Choroid plexus epithelial cell (primary cell): ENCODE results near the gene PPFIA3.

Source experiments
- DNase-seq: peaks from one replicate; pipeline ENCODE4 v3.0.0-alpha.2; 2010; ENCODE audit warnings: low read depth
- H3K4me3 ChIP-seq: 2 replicates; pipeline ENCODE4 v1.5.1; 2011; ENCODE audit warnings: low read depth, mild to moderate bottlenecking, control low read depth, low read length, moderate library complexity
- TF ChIP-seq, protein P1 (sequence below): conservative IDR thresholded peaks from 2 replicates; pipeline ENCODE4 v1.5.1; 2011; ENCODE audit warnings: low read depth, mild to moderate bottlenecking, control low read depth, inconsistent platforms, low read length, moderate library complexity

Gene PPFIA3

DNA sequence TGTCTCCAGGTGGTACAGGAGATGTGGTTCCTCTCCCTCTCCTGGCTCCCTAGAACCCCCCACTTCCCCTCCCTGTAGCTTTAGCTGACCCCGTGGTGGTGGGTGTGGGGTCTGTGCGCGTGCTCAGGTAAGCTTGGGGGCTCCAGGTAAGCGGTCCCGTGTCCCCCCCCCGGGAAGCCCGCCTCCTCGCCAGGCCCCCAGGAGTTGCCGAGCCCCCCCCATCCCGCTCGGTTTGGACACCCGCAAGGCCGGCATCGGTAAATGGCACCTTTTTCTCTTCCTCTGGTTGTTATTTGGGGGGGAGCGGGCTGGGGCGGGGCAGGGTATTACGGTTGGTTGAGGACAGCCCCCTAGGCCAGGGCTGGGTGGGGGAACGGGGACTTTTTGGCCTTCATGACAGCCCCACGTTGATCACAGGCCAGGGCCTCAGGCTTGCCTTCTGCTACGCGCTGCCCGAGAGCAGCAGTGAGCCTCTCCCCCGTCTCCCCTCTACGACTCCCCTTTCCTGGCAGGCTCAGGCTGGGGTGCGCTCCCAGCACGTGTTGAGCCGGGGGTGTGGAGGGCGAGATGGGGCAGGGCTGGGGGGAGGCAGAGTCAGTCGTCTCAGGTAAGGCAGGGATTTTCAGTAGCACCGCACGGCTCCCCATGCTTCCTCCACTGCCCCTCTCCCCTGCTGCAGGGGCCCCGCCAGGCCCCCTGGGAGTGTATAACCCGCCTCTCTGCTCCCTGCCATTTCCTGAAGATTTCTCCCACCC is 15.8 kb upstream of the PPFIA3 start:
- TF ChIP-seq, protein P1, sequence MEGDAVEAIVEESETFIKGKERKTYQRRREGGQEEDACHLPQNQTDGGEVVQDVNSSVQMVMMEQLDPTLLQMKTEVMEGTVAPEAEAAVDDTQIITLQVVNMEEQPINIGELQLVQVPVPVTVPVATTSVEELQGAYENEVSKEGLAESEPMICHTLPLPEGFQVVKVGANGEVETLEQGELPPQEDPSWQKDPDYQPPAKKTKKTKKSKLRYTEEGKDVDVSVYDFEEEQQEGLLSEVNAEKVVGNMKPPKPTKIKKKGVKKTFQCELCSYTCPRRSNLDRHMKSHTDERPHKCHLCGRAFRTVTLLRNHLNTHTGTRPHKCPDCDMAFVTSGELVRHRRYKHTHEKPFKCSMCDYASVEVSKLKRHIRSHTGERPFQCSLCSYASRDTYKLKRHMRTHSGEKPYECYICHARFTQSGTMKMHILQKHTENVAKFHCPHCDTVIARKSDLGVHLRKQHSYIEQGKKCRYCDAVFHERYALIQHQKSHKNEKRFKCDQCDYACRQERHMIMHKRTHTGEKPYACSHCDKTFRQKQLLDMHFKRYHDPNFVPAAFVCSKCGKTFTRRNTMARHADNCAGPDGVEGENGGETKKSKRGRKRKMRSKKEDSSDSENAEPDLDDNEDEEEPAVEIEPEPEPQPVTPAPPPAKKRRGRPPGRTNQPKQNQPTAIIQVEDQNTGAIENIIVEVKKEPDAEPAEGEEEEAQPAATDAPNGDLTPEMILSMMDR: no peak
- H3K4me3 ChIP-seq: no peak overlapping the region
- DNase-seq: no peak

DNA sequence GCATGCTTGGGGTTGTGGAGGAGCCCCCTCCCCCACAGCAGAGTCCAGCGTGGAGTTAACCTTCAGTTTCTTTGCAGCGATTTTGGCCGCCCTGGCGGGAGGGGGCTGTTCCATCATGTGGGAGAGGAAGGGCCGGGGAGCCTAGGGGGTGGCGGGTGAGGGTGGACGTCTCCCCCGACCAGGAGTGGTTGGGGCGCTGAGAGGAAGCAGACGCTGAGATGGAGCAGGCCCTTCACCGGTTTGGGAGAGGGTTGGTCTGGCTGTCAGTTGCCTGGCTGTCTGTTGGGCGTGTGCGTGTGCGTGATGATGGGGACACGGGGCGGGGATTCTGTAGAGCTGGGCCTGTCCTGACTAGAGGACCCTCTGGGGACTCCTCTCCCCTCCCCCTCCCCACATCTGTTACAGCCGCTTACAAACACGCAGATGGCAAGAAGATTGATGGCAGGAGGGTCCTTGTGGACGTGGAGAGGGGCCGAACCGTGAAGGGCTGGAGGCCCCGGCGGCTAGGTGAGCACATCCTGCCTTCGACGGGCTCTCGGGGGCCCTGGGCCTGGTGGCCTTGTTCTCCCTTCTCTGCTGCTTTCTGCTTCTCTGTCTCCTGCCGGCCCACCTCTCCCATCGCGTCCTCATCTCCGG is 15.0 kb upstream of the PPFIA3 start:
- no peak overlapping the region for H3K4me3 ChIP-seq
- no peak for DNase-seq
- TF ChIP-seq, protein P1: no peak

DNA sequence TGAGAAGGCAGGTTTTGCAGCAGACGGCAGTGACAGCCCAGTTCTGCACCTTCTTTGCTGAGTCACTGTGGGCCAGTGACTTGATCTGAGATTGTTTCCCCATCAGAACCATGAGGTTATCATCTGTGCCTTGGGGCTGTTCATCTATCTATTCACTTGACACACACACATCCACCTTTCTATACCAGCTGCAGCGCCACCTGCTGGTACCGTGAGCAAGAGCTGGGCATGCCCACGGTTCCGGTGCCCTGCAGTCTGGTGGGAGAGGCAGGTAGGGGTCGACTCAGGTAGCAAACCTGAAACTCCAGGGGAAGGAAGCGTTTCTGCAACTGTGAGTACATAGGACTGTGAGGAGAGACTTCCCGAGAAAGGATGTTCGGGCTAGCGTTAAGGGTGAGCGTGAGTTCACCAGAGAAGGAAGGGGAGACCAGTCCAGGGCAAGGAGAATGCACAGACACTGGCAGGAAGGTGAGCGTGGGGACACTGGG is 12.7 kb upstream of the PPFIA3 start:
- no peak overlapping the region for H3K4me3 ChIP-seq
- TF ChIP-seq, protein P1: peak; percentile 85
- DNase-seq: peak; percentile 66

DNA sequence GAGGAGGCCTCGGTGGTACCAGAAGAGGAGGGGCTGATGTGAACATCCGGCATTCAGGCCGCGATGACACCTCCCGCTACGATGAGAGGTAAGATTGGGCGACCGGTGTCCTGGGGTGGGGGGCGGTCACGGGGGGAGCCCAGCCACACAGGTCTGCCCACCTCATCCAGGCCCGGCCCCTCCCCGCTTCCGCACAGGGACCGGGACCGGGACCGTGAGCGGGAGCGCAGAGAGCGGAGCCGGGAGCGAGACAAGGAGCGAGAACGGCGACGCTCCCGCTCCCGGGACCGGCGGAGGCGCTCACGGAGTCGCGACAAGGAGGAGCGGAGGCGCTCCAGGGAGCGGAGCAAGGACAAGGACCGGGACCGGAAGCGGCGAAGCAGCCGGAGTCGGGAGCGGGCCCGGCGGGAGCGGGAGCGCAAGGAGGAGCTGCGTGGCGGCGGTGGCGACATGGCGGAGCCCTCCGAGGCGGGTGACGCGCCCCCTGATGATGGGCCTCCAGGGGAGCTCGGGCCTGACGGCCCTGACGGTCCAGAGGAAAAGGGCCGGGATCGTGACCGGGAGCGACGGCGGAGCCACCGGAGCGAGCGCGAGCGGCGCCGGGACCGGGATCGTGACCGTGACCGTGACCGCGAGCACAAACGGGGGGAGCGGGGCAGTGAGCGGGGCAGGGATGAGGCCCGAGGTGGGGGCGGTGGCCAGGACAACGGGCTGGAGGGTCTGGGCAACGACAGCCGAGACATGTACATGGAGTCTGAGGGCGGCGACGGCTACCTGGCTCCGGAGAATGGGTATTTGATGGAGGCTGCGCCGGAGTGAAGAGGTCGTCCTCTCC is 11.5 kb upstream of the PPFIA3 start:
- no peak overlapping the region for H3K4me3 ChIP-seq

DNA sequence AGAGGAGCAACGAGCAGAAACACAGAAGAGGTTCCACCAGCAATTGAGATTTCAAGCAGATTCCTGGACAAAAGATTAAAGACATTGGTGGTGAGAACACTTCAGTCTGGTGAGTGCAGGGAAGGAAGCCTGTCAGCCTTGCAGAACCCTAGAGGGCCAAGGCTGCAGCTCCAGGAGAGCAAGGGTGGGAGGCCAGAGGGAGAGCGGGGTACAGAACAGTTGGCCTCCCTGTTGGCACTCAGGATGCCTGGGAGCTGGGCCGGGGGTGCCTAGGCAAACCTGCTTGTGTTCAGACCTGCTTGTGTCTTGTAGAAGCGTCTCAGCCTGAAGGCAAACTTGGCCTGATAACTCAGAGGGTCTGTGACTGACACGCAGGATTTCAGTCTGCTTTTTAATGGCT is 10.3 kb upstream of the PPFIA3 start:
- no peak overlapping the region for H3K4me3 ChIP-seq
- TF ChIP-seq, protein P1: no peak
- DNase-seq: no peak

More for the DNA sequence above, 11.5 kb upstream of the PPFIA3 start:
- TF ChIP-seq, protein P1: no peak
- DNase-seq: no peak

DNA sequence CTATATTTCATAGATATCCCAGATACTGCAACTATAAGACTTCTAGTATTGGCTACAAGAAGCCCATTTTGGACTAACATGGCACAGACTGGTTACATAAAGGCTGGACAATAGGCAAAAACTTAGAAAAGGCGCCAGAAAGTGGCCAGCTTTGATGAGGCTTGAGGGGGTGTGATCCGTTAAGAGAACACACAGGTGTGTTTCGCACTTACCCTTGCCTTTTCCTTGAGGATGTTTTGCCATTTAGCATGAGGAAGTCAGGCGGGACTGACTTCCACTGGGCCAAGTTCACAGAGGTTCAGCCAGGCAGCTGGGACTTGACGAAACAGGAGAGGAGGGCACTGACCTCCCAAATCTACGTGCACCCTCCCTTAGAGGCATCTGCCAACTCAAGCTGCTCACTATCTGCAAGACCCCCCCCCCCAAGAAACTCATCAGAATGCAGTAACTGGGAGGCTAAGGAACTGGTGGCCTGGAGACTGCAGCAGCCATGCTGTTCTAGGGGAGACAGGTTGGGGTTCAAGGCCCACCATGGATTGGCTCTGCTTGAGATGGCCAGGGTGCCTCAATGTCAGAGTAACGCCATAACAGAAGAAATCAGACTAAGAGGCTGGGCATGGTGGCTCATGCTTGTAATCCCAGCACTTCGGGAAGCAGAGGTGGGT is 9.6 kb upstream of the PPFIA3 start:
- TF ChIP-seq, protein P1: no peak
- no peak overlapping the region for H3K4me3 ChIP-seq
- DNase-seq: no peak
